Measurements from ENCODE around the gene TULP4. TPM values are rescaled to one million over a fixed set of nuclear protein-coding genes. Genes with fewer than 3 reads are reported as not detected.
A peak's percentile ranks its signal among the peaks of the same experiment; 100 is the strongest.

Gene TULP4
- polyA plus RNA-seq, 1 donor (not counting 4 experiments of a cell fraction or from before 2014, with no cell fraction given), result 13.1 TPM

DNA sequence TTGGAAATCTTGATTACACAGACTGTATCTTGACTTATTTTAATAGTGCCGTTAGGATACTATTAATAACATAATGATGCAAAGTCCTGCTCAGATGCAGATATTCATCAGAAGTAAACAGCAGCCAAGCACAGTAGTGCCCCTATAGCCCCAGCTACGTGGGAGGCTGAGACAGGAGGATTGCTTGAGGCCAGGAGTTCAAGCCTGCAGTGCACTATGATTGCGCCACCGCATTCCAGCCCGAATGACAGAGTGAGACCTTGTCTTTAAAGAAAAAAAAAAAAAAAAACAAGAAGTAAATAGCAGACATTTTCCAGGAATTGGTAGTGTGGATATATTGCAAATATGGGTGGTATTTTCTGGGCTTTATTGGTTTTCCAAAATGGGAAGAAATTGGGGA is 61.8 kb downstream of the TULP4 start:
- no peak overlapping the region for H3K27ac ChIP-seq (ENCODE audit: control insufficient read depth, insufficient read depth, low read length)
- no peak overlapping the region for H3K9ac ChIP-seq (ENCODE audit: control insufficient read depth, extremely low read depth, insufficient read depth, low read length)
- H3K4me1 ChIP-seq (ENCODE audit: control insufficient read depth, extremely low read depth, insufficient read depth, low read length), result peaks cover 42% of the 10 kb centered on the region
- no peaks in the 10 kb centered on the region for H3K9me3 ChIP-seq (ENCODE audit: control insufficient read depth, low read depth, low read length)
- no peak for DNase-seq (ENCODE audit: low read depth, low spot score)
- no peak overlapping the region for H3K4me3 ChIP-seq (ENCODE audit: control insufficient read depth in 2 of 3, extremely low read depth in 1 of 3, insufficient read depth in 2 of 3, low read depth in 1 of 3, low read length in 3 of 3)
- peaks cover 3% of the 10 kb centered on the region for H3K9me1 ChIP-seq (ENCODE audit: control insufficient read depth, extremely low read depth, insufficient read depth, low read length)
- dilution Hi-C loops (cut with MboI; ENCODE audit: extremely low pct_ligation_motif_present, low sequenced_read_pairs), result no loop called here
- H3K4me2 ChIP-seq (ENCODE audit: control insufficient read depth, extremely low read depth, insufficient read depth, low read depth, low read length), result no peak overlapping the region
- no peaks in the 10 kb centered on the region for H3K27me3 ChIP-seq (ENCODE audit: control insufficient read depth, extremely low read depth, insufficient read depth, low read length)
- no peaks in the 10 kb centered on the region for H4K20me1 ChIP-seq (ENCODE audit: control insufficient read depth, extremely low read depth, insufficient read depth, low read length)
- H3K36me3 ChIP-seq (ENCODE audit: control insufficient read depth in 2 of 2, extremely low read depth in 1 of 2, insufficient read depth in 2 of 2, low read length in 2 of 2), result no peaks in the 10 kb centered on the region
- no peak overlapping the region for H2AFZ ChIP-seq (ENCODE audit: control insufficient read depth, low read length)
- H3K79me2 ChIP-seq (ENCODE audit: control insufficient read depth, insufficient read depth, low read length), result peaks cover 3% of the 10 kb centered on the region
- no peak for FAIRE-seq
- TF ChIP-seq, protein P1, sequence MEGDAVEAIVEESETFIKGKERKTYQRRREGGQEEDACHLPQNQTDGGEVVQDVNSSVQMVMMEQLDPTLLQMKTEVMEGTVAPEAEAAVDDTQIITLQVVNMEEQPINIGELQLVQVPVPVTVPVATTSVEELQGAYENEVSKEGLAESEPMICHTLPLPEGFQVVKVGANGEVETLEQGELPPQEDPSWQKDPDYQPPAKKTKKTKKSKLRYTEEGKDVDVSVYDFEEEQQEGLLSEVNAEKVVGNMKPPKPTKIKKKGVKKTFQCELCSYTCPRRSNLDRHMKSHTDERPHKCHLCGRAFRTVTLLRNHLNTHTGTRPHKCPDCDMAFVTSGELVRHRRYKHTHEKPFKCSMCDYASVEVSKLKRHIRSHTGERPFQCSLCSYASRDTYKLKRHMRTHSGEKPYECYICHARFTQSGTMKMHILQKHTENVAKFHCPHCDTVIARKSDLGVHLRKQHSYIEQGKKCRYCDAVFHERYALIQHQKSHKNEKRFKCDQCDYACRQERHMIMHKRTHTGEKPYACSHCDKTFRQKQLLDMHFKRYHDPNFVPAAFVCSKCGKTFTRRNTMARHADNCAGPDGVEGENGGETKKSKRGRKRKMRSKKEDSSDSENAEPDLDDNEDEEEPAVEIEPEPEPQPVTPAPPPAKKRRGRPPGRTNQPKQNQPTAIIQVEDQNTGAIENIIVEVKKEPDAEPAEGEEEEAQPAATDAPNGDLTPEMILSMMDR (optimal IDR thresholded peaks at IDR 0.05 in 1 of 3, IDR thresholded peaks at IDR 0.05 in 1 of 3, conservative IDR thresholded peaks at IDR 0.05 in 1 of 3; ENCODE audit: extremely low read depth in 1 of 3, insufficient read depth in 2 of 3, low read length in 3 of 3), result no peak
- TF ChIP-seq EZH2 (IDR thresholded peaks at IDR 0.05; ENCODE audit: low read length), result no peak

- H3K9me3 ChIP-seq (ENCODE audit: control insufficient read depth, low read depth, low read length), result no peaks in the 10 kb centered on the region
- peaks cover 50% of the 10 kb centered on the region for H3K4me1 ChIP-seq (ENCODE audit: control insufficient read depth, extremely low read depth, insufficient read depth, low read length)
- peak overlapping the region; percentile 6 for H3K9ac ChIP-seq (ENCODE audit: control insufficient read depth, extremely low read depth, insufficient read depth, low read length)
- dilution Hi-C loops (cut with MboI; ENCODE audit: extremely low pct_ligation_motif_present, low sequenced_read_pairs), result no loop called here
- TF ChIP-seq EZH2 (IDR thresholded peaks at IDR 0.05; ENCODE audit: low read length), result no peak
- TF ChIP-seq, protein P1 (optimal IDR thresholded peaks at IDR 0.05 in 1 of 3, IDR thresholded peaks at IDR 0.05 in 1 of 3, conservative IDR thresholded peaks at IDR 0.05 in 1 of 3; ENCODE audit: extremely low read depth in 1 of 3, insufficient read depth in 2 of 3, low read length in 3 of 3), result no peak
- DNase-seq (ENCODE audit: low read depth, low spot score) (no peak), FAIRE-seq (peak; percentile 43)
- peaks cover 3% of the 10 kb centered on the region for H3K9me1 ChIP-seq (ENCODE audit: control insufficient read depth, extremely low read depth, insufficient read depth, low read length)
- H3K4me2 ChIP-seq (ENCODE audit: control insufficient read depth, extremely low read depth, insufficient read depth, low read depth, low read length), result peak overlapping the region; percentile 1
- peaks cover 9% of the 10 kb centered on the region for H3K79me2 ChIP-seq (ENCODE audit: control insufficient read depth, insufficient read depth, low read length)
- H3K4me3 ChIP-seq (ENCODE audit: control insufficient read depth in 2 of 3, extremely low read depth in 1 of 3, insufficient read depth in 2 of 3, low read depth in 1 of 3, low read length in 3 of 3), result no peak overlapping the region
- H2AFZ ChIP-seq (ENCODE audit: control insufficient read depth, low read length), result no peak overlapping the region
- H4K20me1 ChIP-seq (ENCODE audit: control insufficient read depth, extremely low read depth, insufficient read depth, low read length), result no peaks in the 10 kb centered on the region
- no peaks in the 10 kb centered on the region for H3K27me3 ChIP-seq (ENCODE audit: control insufficient read depth, extremely low read depth, insufficient read depth, low read length)
- peak overlapping the region; percentile 51 for H3K27ac ChIP-seq (ENCODE audit: control insufficient read depth, insufficient read depth, low read length)
- no peaks in the 10 kb centered on the region for H3K36me3 ChIP-seq (ENCODE audit: control insufficient read depth in 2 of 2, extremely low read depth in 1 of 2, insufficient read depth in 2 of 2, low read length in 2 of 2)
Observed at GRCh38 chr6:158376631-158377081, 64.4 kb downstream of the TULP4 start.

Data from keratinocyte (primary cell).